Mesodermal cell (in vitro differentiated cells): ENCODE measurements around the gene MN1.
A peak's percentile ranks its signal among the peaks of the same experiment; 100 is the strongest.

ENCODE experiments used
- H3K27ac ChIP-seq: 2 replicates; pipeline ENCODE4 v1.7.0; 2013; ENCODE audit warnings: mild to moderate bottlenecking, low read depth, low read length, moderate library complexity; ENCODE audit not compliant: severe bottlenecking
- H3K36me3 ChIP-seq: 2 replicates; pipeline ENCODE4 v1.7.1; 2013; ENCODE audit warnings: mild to moderate bottlenecking, low read length, moderate library complexity; ENCODE audit not compliant: control insufficient read depth, insufficient read depth
- H3K4me1 ChIP-seq: one replicate; pipeline ENCODE4 v1.7.1; 2013; ENCODE audit warnings: mild to moderate bottlenecking, low read length; ENCODE audit not compliant: insufficient read depth, control insufficient read depth, poor library complexity, severe bottlenecking
- H3K4me3 ChIP-seq: 2 replicates; pipeline ENCODE4 v1.7.0; 2013; ENCODE audit warnings: low read length, control low read depth, mild to moderate bottlenecking; ENCODE audit not compliant: insufficient read depth, poor library complexity, severe bottlenecking; ENCODE audit errors: extremely low read depth
- H3K9me3 ChIP-seq: 2 replicates; pipeline ENCODE4 v1.7.1; 2013; ENCODE audit warnings: mild to moderate bottlenecking, low read length, moderate library complexity; ENCODE audit not compliant: control insufficient read depth
- WGBS, 2 experiments: methylation state at CpG; one replicate each; pipeline ENCODE4 v1.1.5; 2013; ENCODE audit warnings: missing lambda C conversion rate in 2 of 2; ENCODE audit not compliant: insufficient coverage in 2 of 2; 5-methylcytosine and 5-hydroxymethylcytosine counted together

The MN1 gene

GRCh38 chr22:27808451-27809225 is 7.1 kb upstream of the MN1 start:
- no peak overlapping the region for H3K4me3 ChIP-seq
- 76 to 81% methylated on average over 17 to 18 of the region's 18 CpGs for WGBS, 2 experiments
- no peaks in the 10 kb centered on the region for H3K9me3 ChIP-seq
- H3K27ac ChIP-seq, result no peak overlapping the region
- H3K36me3 ChIP-seq, result no peaks in the 10 kb centered on the region
- peaks cover 10% of the 10 kb centered on the region for H3K4me1 ChIP-seq

DNA sequence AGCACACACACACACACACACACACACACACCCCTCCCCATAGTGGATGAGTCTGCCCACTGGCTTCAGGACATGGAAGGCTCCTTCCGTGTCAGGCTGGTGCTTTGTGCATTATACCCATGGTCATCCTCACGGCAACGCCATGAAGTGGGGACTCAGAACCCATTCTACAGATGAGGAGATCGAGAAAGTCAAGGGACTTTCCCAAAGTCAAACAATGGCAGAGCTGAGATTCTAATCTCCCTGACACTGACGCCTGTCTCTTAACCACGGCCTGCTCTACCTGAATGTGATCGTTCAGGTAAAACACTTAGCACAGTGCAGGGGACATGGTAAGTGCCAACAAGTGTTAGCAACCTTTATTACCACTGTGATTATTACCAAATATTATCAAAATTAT is 4.3 kb upstream of the MN1 start:
- H3K4me1 ChIP-seq, result peaks cover 9% of the 10 kb centered on the region
- 95 to 97% methylated on average over 7 of the region's 7 CpGs for WGBS, 2 experiments
- H3K9me3 ChIP-seq, result no peaks in the 10 kb centered on the region
- H3K27ac ChIP-seq, result no peak overlapping the region
- no peak overlapping the region for H3K4me3 ChIP-seq
- no peaks in the 10 kb centered on the region for H3K36me3 ChIP-seq

DNA sequence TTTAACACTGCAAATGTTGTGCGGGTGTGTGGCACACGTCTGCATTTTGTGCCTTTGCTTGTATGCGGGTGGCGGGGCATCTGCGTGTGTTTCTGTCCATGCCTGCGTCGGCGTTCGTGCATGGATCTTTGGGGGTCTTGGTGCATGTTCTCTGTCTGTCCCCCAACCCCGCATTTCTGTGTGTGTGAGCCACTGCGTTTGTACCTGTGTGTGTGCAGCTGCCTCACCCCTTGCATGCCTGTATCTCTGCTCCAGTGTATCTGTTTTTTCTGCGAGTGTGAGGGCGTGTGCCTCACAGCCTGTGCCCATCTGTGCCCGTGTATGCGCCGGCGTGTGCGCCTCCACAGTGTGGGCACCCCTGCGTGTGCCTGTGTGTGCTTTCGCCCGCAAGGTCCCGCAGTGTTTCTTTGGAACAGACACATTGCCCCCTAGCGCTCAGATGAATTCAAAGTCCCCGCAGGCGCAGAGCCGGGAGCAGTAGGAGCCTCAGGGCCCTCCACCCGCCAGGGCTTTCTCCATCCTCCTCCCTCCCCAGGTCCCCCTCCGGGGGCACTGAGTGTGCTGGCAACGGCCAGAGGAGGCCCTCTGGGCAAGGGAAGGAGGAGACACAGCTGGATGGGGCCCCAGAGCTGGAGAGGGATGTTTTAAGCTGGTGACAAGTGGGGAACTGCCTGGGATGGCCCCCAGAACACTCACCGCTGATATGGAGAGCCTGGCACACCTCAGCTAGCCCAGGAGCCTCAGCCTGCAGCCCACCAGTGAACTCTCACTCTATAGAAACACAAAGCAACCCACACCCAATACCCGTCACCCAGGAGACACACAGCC is 3.1 kb upstream of the MN1 start:
- 23 to 27% methylated on average over 24 to 27 of the region's 31 CpGs for WGBS, 2 experiments
- H3K4me1 ChIP-seq, result peaks cover 14% of the 10 kb centered on the region
- H3K9me3 ChIP-seq, result no peaks in the 10 kb centered on the region
- H3K27ac ChIP-seq, result no peak overlapping the region
- no peaks in the 10 kb centered on the region for H3K36me3 ChIP-seq
- H3K4me3 ChIP-seq, result no peak overlapping the region

GRCh38 chr22:27803841-27804415 is 2.4 kb upstream of the MN1 start:
- 54% methylated on average over 8 of the region's 11 CpGs for WGBS, 2 experiments
- Histone ChIP-seq H3K4me1 (peaks cover 17% of the 10 kb centered on the region), H3K9me3 (no peaks in the 10 kb centered on the region), H3K27ac (no peak overlapping the region), H3K36me3 (no peaks in the 10 kb centered on the region), H3K4me3 (no peak overlapping the region)

DNA sequence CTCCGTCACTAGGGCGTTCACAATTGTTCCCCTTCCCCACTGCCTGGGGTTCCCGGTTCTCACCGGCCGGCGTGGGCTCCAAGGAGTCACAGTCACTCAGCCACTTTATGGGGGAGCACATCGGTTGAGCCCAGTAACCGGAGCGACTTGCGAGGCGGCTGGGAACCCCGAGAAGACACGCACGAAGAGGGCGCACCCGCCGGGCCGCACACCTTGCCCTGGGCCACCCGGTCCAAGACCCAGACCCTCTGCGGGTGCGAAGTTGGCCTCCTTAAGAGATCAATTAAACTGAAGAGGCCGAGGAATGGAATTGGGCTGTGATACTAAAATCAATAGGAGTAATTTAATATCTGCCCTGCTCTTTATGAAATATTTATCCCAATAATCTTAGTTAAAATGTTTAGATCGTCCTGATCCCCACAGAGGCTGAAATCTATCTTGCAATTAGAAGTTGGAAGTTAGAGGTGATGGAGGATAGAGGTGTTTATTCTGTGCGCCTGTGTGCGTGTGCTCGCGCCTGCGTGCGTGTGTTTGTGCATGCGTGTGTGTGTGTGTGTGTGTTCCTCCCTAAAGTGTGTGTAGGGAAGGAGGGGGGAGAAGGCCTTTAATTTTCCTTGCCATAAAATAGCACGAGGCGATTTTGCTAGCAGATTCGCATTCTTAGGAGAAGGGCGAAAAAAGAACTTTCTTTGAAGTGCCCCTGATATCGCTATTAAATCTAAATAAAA is 954 bp upstream of the MN1 start:
- Histone ChIP-seq H3K36me3 (peaks cover under 1% of the 10 kb centered on the region), H3K27ac (peak overlapping the region; percentile 23), H3K4me1 (peaks cover 17% of the 10 kb centered on the region), H3K9me3 (no peaks in the 10 kb centered on the region), H3K4me3 (peak overlapping the region; percentile 79)
- WGBS, 2 experiments, result 9 to 14% methylated on average over 19 to 27 of the region's 35 CpGs

DNA sequence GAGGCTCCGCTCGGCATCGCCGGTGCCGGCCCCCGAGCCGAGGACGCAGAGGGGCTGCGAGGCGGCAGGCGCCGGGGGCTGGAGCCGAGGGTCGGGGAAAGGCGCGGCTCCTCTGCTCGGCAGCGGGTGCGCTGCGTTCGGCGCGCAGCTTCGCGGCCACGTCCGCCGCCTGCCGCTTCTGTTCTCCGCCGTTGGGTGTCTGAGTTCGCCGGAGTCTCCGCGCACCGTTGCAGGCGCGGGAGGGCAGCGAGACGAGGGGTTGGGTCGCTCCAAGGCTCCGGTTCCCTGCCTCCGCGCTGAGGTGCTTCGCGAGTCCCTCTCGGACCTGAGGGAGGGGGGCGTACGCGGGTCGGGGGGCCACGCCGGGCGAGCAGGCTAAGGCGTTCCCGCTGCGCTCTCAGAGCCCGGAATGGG is 347 bp downstream of the MN1 start:
- H3K27ac ChIP-seq, result no peak overlapping the region
- H3K36me3 ChIP-seq, result peaks cover 13% of the 10 kb centered on the region
- H3K9me3 ChIP-seq, result no peaks in the 10 kb centered on the region
- peak overlapping the region; percentile 79 for H3K4me3 ChIP-seq
- whole genome bisulfite sequencing, 2 experiments, result 0% methylated on average over 39 to 45 of the region's 58 CpGs
- peaks cover 17% of the 10 kb centered on the region for H3K4me1 ChIP-seq

DNA sequence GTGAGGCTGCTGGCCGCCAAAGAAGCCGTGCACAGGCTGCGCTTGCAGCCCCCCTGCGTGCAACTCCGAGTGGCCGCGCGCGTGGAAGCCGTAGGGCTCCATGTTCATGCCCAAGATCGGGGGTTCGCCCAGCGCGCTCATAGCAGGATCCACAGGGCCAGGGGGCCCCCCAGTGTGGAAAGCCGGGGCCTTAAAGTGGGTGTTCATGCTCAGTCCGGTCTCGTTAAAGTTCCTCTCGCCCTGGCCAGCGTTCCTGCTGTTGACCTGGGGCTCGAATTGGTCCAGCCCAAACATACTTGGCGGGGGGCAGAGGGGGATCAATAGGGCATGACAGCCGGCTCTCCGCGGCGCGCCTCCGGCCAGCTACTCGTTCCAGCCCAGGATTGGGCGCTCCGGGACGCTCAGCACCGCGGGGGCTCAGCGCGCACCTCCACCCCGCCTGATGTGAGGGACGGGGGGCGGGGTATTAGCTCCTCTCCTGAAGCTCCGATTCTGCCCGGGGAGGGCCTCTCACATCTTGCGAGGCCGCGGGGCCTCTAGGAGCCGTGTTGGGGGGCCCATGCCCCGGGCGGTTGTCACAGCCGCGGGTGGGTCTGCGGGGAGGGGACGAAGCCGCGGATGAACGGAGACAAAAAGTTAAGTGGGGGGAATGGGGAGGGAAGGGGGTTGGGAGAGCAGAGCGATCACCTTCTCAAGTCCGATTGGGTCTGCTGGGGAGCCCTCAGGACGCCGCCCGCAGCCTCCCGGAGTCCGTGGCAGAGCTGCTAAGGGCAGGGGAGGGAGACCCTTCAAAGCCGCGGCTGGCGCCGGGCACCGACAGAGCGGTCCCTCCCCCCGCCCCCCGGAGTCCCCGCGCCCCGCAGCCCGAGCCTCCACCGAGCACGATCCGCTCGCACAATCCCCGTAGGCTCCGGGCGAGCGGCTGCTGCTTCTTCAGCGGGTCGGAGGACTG is 1.0 kb downstream of the MN1 start:
- no peaks in the 10 kb centered on the region for H3K9me3 ChIP-seq
- H3K4me3 ChIP-seq, result peak overlapping the region; percentile 79
- 3 to 5% methylated on average over 63 to 68 of the region's 82 CpGs for WGBS, 2 experiments
- no peak overlapping the region for H3K27ac ChIP-seq
- peaks cover 13% of the 10 kb centered on the region for H3K36me3 ChIP-seq
- peaks cover 20% of the 10 kb centered on the region for H3K4me1 ChIP-seq

GRCh38 chr22:27799827-27800249 is 1.7 kb downstream of the MN1 start:
- no peak overlapping the region for H3K27ac ChIP-seq
- H3K9me3 ChIP-seq, result no peaks in the 10 kb centered on the region
- 13 to 19% methylated on average over 16 to 35 of the region's 40 CpGs for WGBS, 2 experiments
- peak overlapping the region; percentile 79 for H3K4me3 ChIP-seq
- peaks cover 24% of the 10 kb centered on the region for H3K4me1 ChIP-seq
- peaks cover 13% of the 10 kb centered on the region for H3K36me3 ChIP-seq

DNA sequence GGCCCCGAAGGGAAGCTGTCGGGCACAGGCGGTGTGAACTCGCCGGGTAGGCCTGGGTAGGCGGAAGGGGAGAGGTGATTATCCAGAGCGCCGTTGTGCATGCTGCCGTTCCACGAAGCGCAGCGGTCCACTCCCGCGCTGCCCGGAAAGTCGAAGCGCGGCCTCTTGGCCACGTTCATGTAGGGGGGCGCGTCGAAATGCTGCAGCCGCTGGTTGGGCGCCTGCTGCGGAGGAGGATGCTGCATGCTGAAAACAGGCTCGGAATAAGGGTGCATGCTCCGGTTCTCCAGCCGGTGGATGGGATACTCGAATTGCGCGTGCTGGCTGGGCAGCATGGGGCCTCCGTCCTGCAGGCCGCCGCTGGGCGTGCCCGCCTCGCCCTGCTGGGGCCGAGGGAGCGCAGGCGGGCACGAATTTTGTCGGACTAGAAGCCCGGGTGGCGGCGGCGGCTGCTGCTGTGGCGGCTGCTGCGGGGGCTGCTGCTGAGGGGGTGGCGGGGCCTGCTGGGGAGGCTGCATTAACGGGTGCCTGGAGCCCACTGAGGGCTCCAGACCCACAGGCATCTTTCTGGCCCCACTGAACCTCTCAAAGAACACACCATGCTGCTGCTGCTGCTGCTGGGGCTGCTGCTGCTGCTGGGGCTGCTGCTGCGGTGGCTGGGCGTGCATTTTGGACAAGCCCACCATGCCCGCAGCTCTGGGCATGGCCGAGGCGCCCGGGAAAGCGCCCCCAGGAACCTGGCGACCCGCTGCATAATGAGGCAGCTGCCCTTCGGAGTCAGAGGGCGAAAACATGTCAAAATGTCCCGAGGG is 2.3 kb downstream of the MN1 start:
- H3K36me3 ChIP-seq, result peaks cover 13% of the 10 kb centered on the region
- H3K4me1 ChIP-seq, result peaks cover 24% of the 10 kb centered on the region
- peak overlapping the region; percentile 8 for H3K4me3 ChIP-seq
- 43 to 44% methylated on average over 54 to 62 of the region's 62 CpGs for WGBS, 2 experiments
- H3K27ac ChIP-seq, result no peak overlapping the region
- no peaks in the 10 kb centered on the region for H3K9me3 ChIP-seq
